ENCODE data around the gene FAM151A.

FAM151A gene

DNA sequence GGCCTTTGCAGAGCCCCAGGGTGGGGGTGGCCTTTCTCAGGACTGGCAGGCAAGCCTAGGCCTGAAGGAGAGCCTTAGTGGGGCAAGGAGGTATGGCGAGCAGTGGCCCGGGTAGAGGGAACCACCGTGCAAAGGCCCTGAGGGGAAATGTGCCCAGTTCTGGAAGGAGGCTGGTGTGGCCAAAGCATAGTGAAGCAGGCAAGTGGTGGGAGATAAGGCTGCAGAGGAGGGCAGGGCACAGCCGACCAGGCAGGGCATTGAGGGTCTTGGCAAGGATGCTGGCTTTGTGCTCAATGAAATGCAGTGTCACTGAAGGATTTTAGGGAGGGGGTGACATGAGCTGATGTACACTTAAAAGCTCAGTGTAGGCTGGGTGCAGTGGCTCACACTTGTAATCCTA, 41.0 kb upstream of the FAM151A start:
- TF ChIP-seq CTCF (IDR thresholded peaks at IDR 0.05; ENCODE audit: insufficient read depth, low read depth, low read length, missing control alignments) = no peak
- no peak for DNase-seq (ENCODE audit: low read depth)
- no peak overlapping the region for H3K4me3 ChIP-seq (ENCODE audit: low read length)

DNA sequence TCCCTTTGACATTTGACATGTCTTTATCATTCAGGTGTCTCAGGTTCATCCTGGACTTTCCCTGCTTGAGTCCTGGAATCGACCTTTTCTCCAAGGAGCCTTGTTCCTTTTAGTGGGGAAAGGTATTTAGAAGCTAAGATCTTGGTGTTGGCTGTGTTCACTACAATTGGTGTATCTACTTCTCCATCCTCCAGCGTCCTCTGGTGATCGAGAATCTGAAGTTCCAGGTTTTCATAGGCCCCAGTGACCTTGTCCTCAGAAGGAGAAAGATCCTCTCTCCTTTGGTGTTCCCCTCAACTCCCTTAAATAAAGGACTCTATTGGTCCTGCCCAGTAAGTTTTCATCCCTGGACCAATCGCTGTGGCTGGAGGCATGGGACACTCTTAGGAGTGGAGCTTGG, 40.4 kb upstream of the FAM151A start:
- no peak overlapping the region for H3K4me3 ChIP-seq (ENCODE audit: low read length)
- no peak for TF ChIP-seq CTCF (IDR thresholded peaks at IDR 0.05; ENCODE audit: insufficient read depth, low read depth, low read length, missing control alignments)
- DNase-seq (ENCODE audit: low read depth) = no peak

- no peak for TF ChIP-seq CTCF (IDR thresholded peaks at IDR 0.05; ENCODE audit: insufficient read depth, low read depth, low read length, missing control alignments)
- DNase-seq (ENCODE audit: low read depth) = no peak
- H3K4me3 ChIP-seq (ENCODE audit: low read length) = no peak overlapping the region
These were observed 35.0 kb upstream of the FAM151A start for GRCh38 chr1:54658164-54658913.

- no peak for DNase-seq (ENCODE audit: low read depth)
- H3K4me3 ChIP-seq (ENCODE audit: low read length) = no peak overlapping the region
- TF ChIP-seq CTCF (IDR thresholded peaks at IDR 0.05; ENCODE audit: insufficient read depth, low read depth, low read length, missing control alignments) = no peak
These were observed 29.7 kb upstream of the FAM151A start for GRCh38 chr1:54653036-54653435.

DNA sequence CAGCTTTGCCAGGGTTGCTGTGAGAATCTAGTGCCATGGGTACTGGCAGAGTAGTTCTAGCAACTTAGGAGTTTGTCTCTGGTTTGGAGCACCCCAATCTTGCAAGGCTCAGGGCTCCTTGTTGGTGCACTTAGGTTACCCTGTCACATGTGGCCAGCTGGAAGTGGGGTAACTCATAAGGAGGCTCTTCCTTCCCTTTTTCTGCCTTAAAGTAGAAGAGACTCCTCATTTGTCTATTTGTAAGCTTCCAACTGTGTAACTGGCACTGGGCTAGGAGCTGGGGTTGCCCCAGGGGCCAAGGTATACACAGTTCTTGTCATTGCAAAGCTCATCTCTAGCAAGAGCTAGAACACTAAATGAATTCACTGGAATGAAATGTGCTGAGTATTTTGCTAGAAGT, 28.8 kb upstream of the FAM151A start:
- TF ChIP-seq CTCF (IDR thresholded peaks at IDR 0.05; ENCODE audit: insufficient read depth, low read depth, low read length, missing control alignments) = no peak
- DNase-seq (ENCODE audit: low read depth) = no peak
- no peak overlapping the region for H3K4me3 ChIP-seq (ENCODE audit: low read length)

DNA sequence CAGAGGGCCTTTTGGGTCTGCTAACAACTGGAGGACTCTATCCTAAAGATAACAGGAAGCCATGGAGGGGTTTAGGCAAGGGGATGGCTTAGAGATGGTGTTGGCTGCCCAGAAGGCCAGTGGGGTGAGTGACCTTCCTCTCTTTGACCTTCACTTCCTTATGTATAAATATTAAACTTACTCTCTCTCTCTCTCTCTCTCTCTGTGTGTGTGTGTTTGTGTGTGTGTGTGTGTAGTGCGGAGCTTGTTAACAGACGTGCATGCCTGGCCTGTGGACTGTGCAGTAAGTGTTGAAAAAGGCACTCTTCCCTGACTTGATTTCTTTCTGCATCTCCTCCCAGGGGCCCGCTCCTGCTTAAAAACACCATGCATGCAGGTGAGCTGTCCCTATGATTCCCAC, 28.3 kb upstream of the FAM151A start:
- TF ChIP-seq CTCF (IDR thresholded peaks at IDR 0.05; ENCODE audit: insufficient read depth, low read depth, low read length, missing control alignments) = no peak
- no peak overlapping the region for H3K4me3 ChIP-seq (ENCODE audit: low read length)
- no peak for DNase-seq (ENCODE audit: low read depth)

GRCh38 chr1:54650417-54650816, 27.1 kb upstream of the FAM151A start:
- TF ChIP-seq CTCF (IDR thresholded peaks at IDR 0.05; ENCODE audit: insufficient read depth, low read depth, low read length, missing control alignments) = no peak

More at GRCh38 chr1:54650417-54650816, 27.1 kb upstream of the FAM151A start:
- H3K4me3 ChIP-seq (ENCODE audit: low read length) = no peak overlapping the region
- no peak for DNase-seq (ENCODE audit: low read depth)
